GM18499 (cell line): ENCODE data around the gene ACOXL.
"Not testable (repeated sequence)": the region's sequence is repeated elsewhere in the genome, so short reads cannot be mapped to it uniquely, and the experiment has no call there.

Source experiments
- ATAC-seq: cut with Tn5 transposase; IDR thresholded peaks from one replicate; pipeline ENCODE4 v1.9.1; 2021; ENCODE audit warnings: moderate number of reproducible peaks; ENCODE audit not compliant: insufficient read depth, unreplicated experiment

Gene ACOXL

GRCh38 chr2:111028720-111029119 is 296.3 kb downstream of the ACOXL start:
- ATAC-seq: no peak

GRCh38 chr2:111029181-111029927 is 297.0 kb downstream of the ACOXL start:
- no peak for ATAC-seq

GRCh38 chr2:111030260-111030891 is 298.0 kb downstream of the ACOXL start:
- no peak for ATAC-seq

- ATAC-seq: no peak
These were observed 298.6 kb downstream of the ACOXL start for GRCh38 chr2:111030945-111031344.

- no peak for ATAC-seq
These were observed 299.4 kb downstream of the ACOXL start for GRCh38 chr2:111031546-111032478.

GRCh38 chr2:111032721-111033429 is 300.5 kb downstream of the ACOXL start:
- no peak for ATAC-seq

- ATAC-seq: no peak
These were observed 301.8 kb downstream of the ACOXL start for GRCh38 chr2:111034146-111034545.

- no peak for ATAC-seq
These were observed 302.2 kb downstream of the ACOXL start for GRCh38 chr2:111034606-111035005.

- no peak for ATAC-seq
These were observed 303.6 kb downstream of the ACOXL start for GRCh38 chr2:111035830-111036441.

- ATAC-seq: no peak
These were observed 304.8 kb downstream of the ACOXL start for GRCh38 chr2:111037128-111037527.

GRCh38 chr2:111039628-111040383 is 307.4 kb downstream of the ACOXL start:
- ATAC-seq: no peak

- no peak for ATAC-seq
These were observed 309.2 kb downstream of the ACOXL start for GRCh38 chr2:111041398-111042202.

- ATAC-seq: no peak
These were observed 309.9 kb downstream of the ACOXL start for GRCh38 chr2:111042261-111042660.

- no peak for ATAC-seq
These were observed 310.7 kb downstream of the ACOXL start for GRCh38 chr2:111042772-111043771.

- ATAC-seq: no peak
These were observed 311.7 kb downstream of the ACOXL start for GRCh38 chr2:111044066-111044465.

- not testable (repeated sequence) for ATAC-seq
These were observed 312.9 kb downstream of the ACOXL start for GRCh38 chr2:111045236-111045635.

GRCh38 chr2:111045771-111046444 is 313.5 kb downstream of the ACOXL start:
- ATAC-seq: no peak
